B cell (primary cell): Measurements from ENCODE around the gene TMEM260. TPM values are rescaled to one million over a fixed set of nuclear protein-coding genes. Genes with fewer than 3 reads are reported as not detected.

ENCODE experiments used
- ATAC-seq: fragments of 200-7000 bp; cut with Tn5 transposase; one replicate; pipeline ENCODE4 v1.10.0; 2021; ENCODE audit warnings: low read depth, mild to moderate bottlenecking, moderate number of reproducible peaks, moderate library complexity
- CTCF ChIA-PET: fragments of 350-600 bp; sonication (Branson Sonifier 250); formaldehyde crosslinking; loops from one replicate; lab custom pipeline; 2021; ENCODE audit warnings: antibody characterized with exemption, inconsistent platforms; lab: Charles Lee
- POLR2A ChIA-PET: fragments of 350-600 bp; sonication (Branson Sonifier 250); formaldehyde crosslinking; loops from one replicate; lab custom pipeline; 2021; ENCODE audit warnings: antibody characterized with exemption; lab: Charles Lee
- DNase-seq: peaks from one replicate; pipeline ENCODE4 v3.0.0; 2013
- H2AFZ ChIP-seq: 2 replicates; pipeline ENCODE4 v1.6.1; 2012; ENCODE audit warnings: mild to moderate bottlenecking, low read depth, low read length; ENCODE audit not compliant: insufficient read depth, poor library complexity, severe bottlenecking
- H3K27ac ChIP-seq, 2 donors: 1 replicate in 1 of 2; 2 replicates in 1 of 2; pipeline ENCODE4 v1.5.1; 2012 to 2013; ENCODE audit warnings: low read length in 2 of 2, mild to moderate bottlenecking in 2 of 2, moderate library complexity in 1 of 2
- H3K27me3 ChIP-seq, 4 experiments: fragments of 200-600 bp in 1 of 4; sonication (generic) in 1 of 4; replicated peaks in 1 of 4; 1 replicate in 2 of 4; 2 replicates in 2 of 4; pipeline versions ENCODE4 v1.6.1 to v1.7.0; 2013 to 2016; ENCODE audit warnings: low read length in 3 of 4, mild to moderate bottlenecking in 2 of 4, mixed read lengths in 1 of 4, moderate library complexity in 1 of 4; ENCODE audit not compliant: insufficient read depth in 4 of 4, control insufficient read depth in 3 of 4; ENCODE audit errors: control extremely low read depth in 1 of 4
- H3K36me3 ChIP-seq, 2 experiments: replicated peaks in 1 of 2; 1 replicate in 1 of 2; 2 replicates in 1 of 2; pipeline versions ENCODE4 v1.6.1 to v1.7.1; 2013; ENCODE audit warnings: low read length in 1 of 2; ENCODE audit not compliant: insufficient read depth in 2 of 2, control insufficient read depth in 1 of 2; ENCODE audit errors: control extremely low read depth in 1 of 2, extremely low read depth in 1 of 2
- H3K4me1 ChIP-seq, 2 donors: fragments of 200-600 bp in 1 of 2; sonication (generic) in 1 of 2; 1 replicate in 1 of 2; 2 replicates in 1 of 2; pipeline versions ENCODE4 v1.5.1 to v1.6.1; 2013 to 2017; ENCODE audit warnings: low read length in 2 of 2; ENCODE audit not compliant: control insufficient read depth in 2 of 2, insufficient read depth in 2 of 2
- H3K4me2 ChIP-seq: replicated peaks from 2 replicates; pipeline ENCODE3; 2012; ENCODE audit warnings: mild to moderate bottlenecking, low read depth, low read length; ENCODE audit not compliant: poor library complexity, severe bottlenecking
- H3K4me3 ChIP-seq, 5 experiments: fragments of 200-600 bp in 1 of 5; sonication (generic) in 1 of 5; 1 replicate in 3 of 5; 2 replicates in 2 of 5; pipeline versions ENCODE4 v1.5.1 to v1.7.0; 2011 to 2016; ENCODE audit warnings: low read length in 4 of 5, mild to moderate bottlenecking in 4 of 5, low read depth in 2 of 5, control low read depth in 1 of 5, moderate library complexity in 1 of 5; ENCODE audit not compliant: insufficient read depth in 1 of 5; ENCODE audit errors: control extremely low read depth in 1 of 5, extremely low read depth in 1 of 5
- H3K79me2 ChIP-seq: fragments of 200-600 bp; sonication (generic); one replicate; pipeline ENCODE4 v1.6.0; 2016; ENCODE audit warnings: low read length; ENCODE audit not compliant: control insufficient read depth, insufficient read depth
- H3K9ac ChIP-seq: fragments of 200-600 bp; sonication (generic); 2 replicates; pipeline ENCODE4 v1.6.1; 2017; ENCODE audit warnings: mild to moderate bottlenecking, low read length, moderate library complexity
- H3K9me3 ChIP-seq, 3 donors: one replicate each; pipeline versions ENCODE4 v1.6.1 to v1.7.1; 2013; ENCODE audit warnings: low read length in 2 of 3; ENCODE audit not compliant: control insufficient read depth in 2 of 3, insufficient read depth in 1 of 3; ENCODE audit errors: control extremely low read depth in 1 of 3
- H4K20me1 ChIP-seq: 2 replicates; pipeline ENCODE4 v1.6.0; 2012; ENCODE audit warnings: mild to moderate bottlenecking, low read length; ENCODE audit not compliant: insufficient read depth, control insufficient read depth, poor library complexity, severe bottlenecking
- H3K27ac Mint-ChIP-seq: one replicate; pipeline ENCODE4 v1.8.0; 2021; ENCODE audit warnings: mixed read lengths
- H3K27me3 Mint-ChIP-seq: one replicate; pipeline ENCODE4 v1.8.0; 2021; ENCODE audit warnings: mixed read lengths
- H3K4me1 Mint-ChIP-seq: one replicate; pipeline ENCODE4 v1.8.0; 2021; ENCODE audit warnings: mixed read lengths
- H3K4me3 Mint-ChIP-seq: one replicate; pipeline ENCODE4 v1.8.0; 2021; ENCODE audit warnings: mixed read lengths
- H3K9me3 Mint-ChIP-seq: one replicate; pipeline ENCODE4 v1.8.0; 2022; ENCODE audit warnings: mixed read lengths; ENCODE audit not compliant: insufficient read depth
- EZH2 ChIP-seq: IDR thresholded peaks from 2 replicates; pipeline ENCODE4 v1.6.1; 2012; ENCODE audit warnings: borderline replicate concordance, low read depth, mild to moderate bottlenecking, moderate library complexity, low read length; ENCODE audit not compliant: insufficient read depth, poor library complexity, severe bottlenecking
- WGBS: methylation state at CpG from one replicate; pipeline ENCODE4 v1.1.5; 2013; ENCODE audit warnings: missing lambda C conversion rate; ENCODE audit not compliant: insufficient coverage; 5-methylcytosine and 5-hydroxymethylcytosine counted together
- intact Hi-C: fragments of 100-400 bp; cut with micrococcal nuclease; formaldehyde crosslinking; loops from one replicate; pipeline ENCODE4 v1.10.0; 2022
- polyA plus RNA-seq: library from polyadenylated mRNA; depleted of rRNA; stranded (reverse); fragments of >200 nt; gene quantifications from 2 replicates; pipeline ENCODE4 v1.2.3, GENCODE V29; 2012
- total RNA-seq, 2 donors: library from RNA; stranded (reverse); fragments of 120-200 nt in 1 of 2; gene quantifications; 1 replicate in 1 of 2; 2 replicates in 1 of 2; pipeline versions ENCODE4 v1.2.3 to v1.2.4, GENCODE V29; 2013 to 2022
- TF ChIP-seq, protein P1 (sequence below): fragments of 200-600 bp; IDR thresholded peaks from one replicate; pipeline ENCODE4 v1.8.0; 2022; ENCODE audit warnings: antibody characterized with exemption, mild to moderate bottlenecking

Gene TMEM260
- total and polyA plus RNA-seq, 2 donors (not counting 1 experiment from before 2014, with no cell fraction given): 14.2 to 33.9 TPM

GRCh38 chr14:56635041-56635440, 55.4 kb downstream of the TMEM260 start:
- ATAC-seq: no peak
- H4K20me1 ChIP-seq: no peaks in the 10 kb centered on the region
- H3K4me3 ChIP-seq: no peak overlapping the region
- no peaks in the 10 kb centered on the region for H3K27me3 Mint-ChIP-seq
- POLR2A ChIA-PET: no interaction called here
- H3K4me2 ChIP-seq: no peak overlapping the region
- H3K27ac ChIP-seq: no peak overlapping the region
- H3K36me3 ChIP-seq: peaks cover 38 to 84% of the 10 kb centered on the region in 2 experiments
- intact Hi-C loops: no loop called here
- H3K27me3 ChIP-seq: no peaks in the 10 kb centered on the region
- H3K4me3 Mint-ChIP-seq: no peak overlapping the region
- peaks cover 5% of the 10 kb centered on the region for H3K9me3 Mint-ChIP-seq
- TF ChIP-seq EZH2: no peak
- TF ChIP-seq, protein P1, sequence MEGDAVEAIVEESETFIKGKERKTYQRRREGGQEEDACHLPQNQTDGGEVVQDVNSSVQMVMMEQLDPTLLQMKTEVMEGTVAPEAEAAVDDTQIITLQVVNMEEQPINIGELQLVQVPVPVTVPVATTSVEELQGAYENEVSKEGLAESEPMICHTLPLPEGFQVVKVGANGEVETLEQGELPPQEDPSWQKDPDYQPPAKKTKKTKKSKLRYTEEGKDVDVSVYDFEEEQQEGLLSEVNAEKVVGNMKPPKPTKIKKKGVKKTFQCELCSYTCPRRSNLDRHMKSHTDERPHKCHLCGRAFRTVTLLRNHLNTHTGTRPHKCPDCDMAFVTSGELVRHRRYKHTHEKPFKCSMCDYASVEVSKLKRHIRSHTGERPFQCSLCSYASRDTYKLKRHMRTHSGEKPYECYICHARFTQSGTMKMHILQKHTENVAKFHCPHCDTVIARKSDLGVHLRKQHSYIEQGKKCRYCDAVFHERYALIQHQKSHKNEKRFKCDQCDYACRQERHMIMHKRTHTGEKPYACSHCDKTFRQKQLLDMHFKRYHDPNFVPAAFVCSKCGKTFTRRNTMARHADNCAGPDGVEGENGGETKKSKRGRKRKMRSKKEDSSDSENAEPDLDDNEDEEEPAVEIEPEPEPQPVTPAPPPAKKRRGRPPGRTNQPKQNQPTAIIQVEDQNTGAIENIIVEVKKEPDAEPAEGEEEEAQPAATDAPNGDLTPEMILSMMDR: no peak
- no peaks in the 10 kb centered on the region for H3K79me2 ChIP-seq
- H2AFZ ChIP-seq: no peak overlapping the region
- H3K4me1 ChIP-seq: no peaks in the 10 kb centered on the region
- no peak overlapping the region for H3K9ac ChIP-seq
- WGBS: no CpG with 5 or more reads among the region's 2 CpGs
- no peak overlapping the region for H3K27ac Mint-ChIP-seq
- peaks cover 0 to 9% (median 8%) of the 10 kb centered on the region in 3 donors for H3K9me3 ChIP-seq
- DNase-seq: no peak
- H3K4me1 Mint-ChIP-seq: no peaks in the 10 kb centered on the region
- CTCF ChIA-PET: no interaction called here

DNA sequence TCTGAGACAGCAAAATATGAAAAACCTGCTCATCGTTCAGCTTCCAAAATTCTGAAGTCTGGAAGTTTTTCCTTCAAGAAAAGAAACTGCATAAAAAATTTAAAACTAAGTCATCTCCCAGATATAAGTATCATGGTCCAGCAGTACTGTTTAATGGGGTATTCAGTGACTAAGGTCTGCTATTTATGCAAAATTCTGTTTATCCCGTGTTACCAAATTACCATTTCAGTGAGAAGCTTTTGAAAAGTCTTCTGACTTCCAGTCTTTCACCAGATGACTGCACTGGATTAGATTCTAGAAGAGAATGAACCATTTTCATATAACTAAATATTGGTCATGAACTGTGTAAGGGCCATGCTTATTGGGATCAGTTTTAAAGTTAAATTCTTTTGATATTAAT, 67.9 kb downstream of the TMEM260 start:
- Mint-ChIP-seq H3K4me3 (no peak overlapping the region), H3K27me3 (no peaks in the 10 kb centered on the region), H3K9me3 (no peaks in the 10 kb centered on the region), H3K4me1 (no peaks in the 10 kb centered on the region), H3K27ac (no peak overlapping the region)
- peaks cover 2 to 11% of the 10 kb centered on the region in 2 experiments for H3K36me3 ChIP-seq
- H3K79me2 ChIP-seq: no peaks in the 10 kb centered on the region
- ChIA-PET POLR2A (no interaction called here), CTCF (no interaction called here)
- H3K4me2 ChIP-seq: no peak overlapping the region
- no peak for TF ChIP-seq EZH2
- TF ChIP-seq, protein P1: no peak
- H4K20me1 ChIP-seq: no peaks in the 10 kb centered on the region
- no CpG with 5 or more reads among the region's 2 CpGs for WGBS
- no peak for ATAC-seq
- no peaks in the 10 kb centered on the region for H3K4me1 ChIP-seq
- H3K9ac ChIP-seq: no peak overlapping the region
- no peak overlapping the region for H3K27ac ChIP-seq
- H3K27me3 ChIP-seq: no peaks in the 10 kb centered on the region
- H3K9me3 ChIP-seq: no peaks in the 10 kb centered on the region
- no peak overlapping the region for H3K4me3 ChIP-seq
- no peak for DNase-seq
- no peak overlapping the region for H2AFZ ChIP-seq
- intact Hi-C loops: no loop called here
